DOHH2 (cell line): ENCODE results near the gene PRDM16.

ENCODE experiments used
- H3F3A ChIP-seq: fragments of 200-600 bp; sonication (generic), shearing (Covaris generic); 2 replicates; pipeline ENCODE4 v1.6.0; 2016; ENCODE audit warnings: antibody characterized with exemption, mild to moderate bottlenecking; ENCODE audit not compliant: control insufficient read depth, insufficient read depth
- H3K27ac ChIP-seq: fragments of 200-600 bp; sonication (generic); 2 replicates; pipeline ENCODE4 v1.5.1; 2014; ENCODE audit warnings: low read depth, mild to moderate bottlenecking, low read length, moderate library complexity
- H3K27me3 ChIP-seq: fragments of 200-600 bp; sonication (generic); 2 replicates; pipeline ENCODE4 v1.6.1; 2014; ENCODE audit warnings: mild to moderate bottlenecking, low read length, mixed read lengths; ENCODE audit not compliant: control insufficient read depth
- H3K36me3 ChIP-seq: fragments of 200-600 bp; sonication (generic); 2 replicates; pipeline ENCODE4 v1.6.1; 2014; ENCODE audit warnings: mild to moderate bottlenecking, low read length, moderate library complexity, mixed read lengths; ENCODE audit not compliant: control insufficient read depth
- H3K4me1 ChIP-seq: fragments of 200-600 bp; sonication (generic); 2 replicates; pipeline ENCODE4 v1.6.1; 2014; ENCODE audit warnings: mild to moderate bottlenecking, low read length, mixed read lengths; ENCODE audit not compliant: control insufficient read depth
- H3K4me2 ChIP-seq: fragments of 200-600 bp; sonication (generic); 2 replicates; pipeline ENCODE4 v1.6.0; 2014; ENCODE audit warnings: mild to moderate bottlenecking, low read length, moderate library complexity
- H3K4me3 ChIP-seq: fragments of 200-600 bp; sonication (generic); 2 replicates; pipeline ENCODE4 v1.5.1; 2014; ENCODE audit warnings: mild to moderate bottlenecking, low read length, mixed read lengths
- H3K79me2 ChIP-seq: fragments of 200-600 bp; sonication (generic); 2 replicates; pipeline ENCODE4 v1.6.1; 2014; ENCODE audit warnings: mild to moderate bottlenecking, low read length, mixed read lengths; ENCODE audit not compliant: control insufficient read depth
- H3K9me2 ChIP-seq: fragments of 200-600 bp; sonication (generic); replicated peaks from 2 replicates; pipeline ENCODE4 v1.6.1; 2014; ENCODE audit warnings: mild to moderate bottlenecking, low read length, mixed read lengths; ENCODE audit not compliant: control insufficient read depth
- H3K9me3 ChIP-seq: fragments of 200-600 bp; sonication (generic); 2 replicates; pipeline ENCODE4 v1.6.1; 2014; ENCODE audit warnings: antibody characterized with exemption, low read length, mixed read lengths; ENCODE audit not compliant: control insufficient read depth, insufficient read depth
- H4K20me1 ChIP-seq: fragments of 200-600 bp; sonication (generic); 2 replicates; pipeline ENCODE4 v1.6.0; 2014; ENCODE audit warnings: low read depth, mild to moderate bottlenecking, antibody characterized with exemption, low read length, moderate library complexity; ENCODE audit not compliant: control insufficient read depth, insufficient read depth
- EZH2phosphoT487 ChIP-seq: fragments of 200-600 bp; sonication (generic); IDR thresholded peaks from 2 replicates; pipeline ENCODE4 v1.6.1; 2017; ENCODE audit warnings: borderline replicate concordance, mild to moderate bottlenecking, antibody characterized with exemption, low read length, moderate library complexity, mixed read lengths
- TF ChIP-seq, protein P1 (sequence below): fragments of 200-600 bp; sonication (generic); IDR thresholded peaks from one replicate; pipeline ENCODE4 v1.5.1; 2014; ENCODE audit warnings: antibody characterized with exemption, mild to moderate bottlenecking, low read depth, low read length; ENCODE audit not compliant: poor library complexity, severe bottlenecking

PRDM16 gene

DNA sequence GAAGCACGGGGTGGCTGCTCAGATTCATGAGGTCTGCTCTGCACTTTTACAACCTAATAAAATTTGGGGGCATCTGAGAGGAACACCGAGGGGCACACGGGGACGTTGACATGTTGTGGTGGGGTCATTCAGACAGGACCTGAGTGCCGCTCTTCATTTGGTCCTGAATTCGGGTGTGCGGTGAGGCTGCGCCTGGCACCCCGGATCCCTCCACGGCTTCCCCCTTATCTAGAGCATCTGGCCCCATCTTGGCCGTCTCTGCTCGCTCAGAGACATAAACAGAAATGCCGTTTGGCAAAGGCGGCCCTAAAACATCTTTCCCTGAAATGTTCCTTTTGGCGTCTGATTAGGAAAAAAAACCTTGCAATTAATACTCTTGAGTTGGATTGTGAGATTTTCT, 157.2 kb downstream of the PRDM16 start:
- H3K27me3 ChIP-seq: no peaks in the 10 kb centered on the region

DNA sequence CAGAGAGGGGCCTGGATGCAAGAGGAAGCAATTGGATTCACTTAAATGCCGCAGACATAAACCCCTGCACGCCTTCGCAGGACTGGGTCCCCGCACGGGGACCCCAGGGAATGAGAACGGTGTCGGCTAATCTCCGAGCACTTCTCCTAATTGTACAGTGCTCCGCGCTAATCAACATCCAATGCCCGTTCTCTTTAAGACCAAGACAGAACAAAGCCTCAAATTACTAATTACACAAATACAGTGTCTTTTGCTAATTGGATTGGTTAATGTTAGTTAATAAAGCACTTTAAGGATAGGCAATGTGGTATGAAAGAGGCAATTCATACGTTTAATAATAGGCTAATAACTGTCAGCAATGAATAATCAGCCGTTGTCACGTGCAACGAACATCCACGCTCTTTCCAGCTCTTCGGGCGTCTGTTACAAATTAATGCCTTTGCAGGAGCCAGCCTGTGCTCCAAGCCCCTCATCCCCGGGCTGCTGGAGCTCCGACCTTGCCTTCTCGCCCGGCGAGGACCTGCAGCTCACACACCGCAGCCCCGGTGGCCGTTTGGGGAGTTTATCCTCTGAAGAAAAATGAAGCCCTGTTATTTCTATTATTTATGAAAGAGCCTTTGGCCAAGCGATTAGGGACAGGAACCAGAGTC, 157.8 kb downstream of the PRDM16 start:
- no peak overlapping the region for H3K4me3 ChIP-seq
- no peak for TF ChIP-seq EZH2phosphoT487
- TF ChIP-seq, protein P1, sequence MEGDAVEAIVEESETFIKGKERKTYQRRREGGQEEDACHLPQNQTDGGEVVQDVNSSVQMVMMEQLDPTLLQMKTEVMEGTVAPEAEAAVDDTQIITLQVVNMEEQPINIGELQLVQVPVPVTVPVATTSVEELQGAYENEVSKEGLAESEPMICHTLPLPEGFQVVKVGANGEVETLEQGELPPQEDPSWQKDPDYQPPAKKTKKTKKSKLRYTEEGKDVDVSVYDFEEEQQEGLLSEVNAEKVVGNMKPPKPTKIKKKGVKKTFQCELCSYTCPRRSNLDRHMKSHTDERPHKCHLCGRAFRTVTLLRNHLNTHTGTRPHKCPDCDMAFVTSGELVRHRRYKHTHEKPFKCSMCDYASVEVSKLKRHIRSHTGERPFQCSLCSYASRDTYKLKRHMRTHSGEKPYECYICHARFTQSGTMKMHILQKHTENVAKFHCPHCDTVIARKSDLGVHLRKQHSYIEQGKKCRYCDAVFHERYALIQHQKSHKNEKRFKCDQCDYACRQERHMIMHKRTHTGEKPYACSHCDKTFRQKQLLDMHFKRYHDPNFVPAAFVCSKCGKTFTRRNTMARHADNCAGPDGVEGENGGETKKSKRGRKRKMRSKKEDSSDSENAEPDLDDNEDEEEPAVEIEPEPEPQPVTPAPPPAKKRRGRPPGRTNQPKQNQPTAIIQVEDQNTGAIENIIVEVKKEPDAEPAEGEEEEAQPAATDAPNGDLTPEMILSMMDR: no peak
- no peak overlapping the region for H3K4me2 ChIP-seq
- no peaks in the 10 kb centered on the region for H3K36me3 ChIP-seq
- H3K9me2 ChIP-seq: no peaks in the 10 kb centered on the region
- no peaks in the 10 kb centered on the region for H4K20me1 ChIP-seq
- no peaks in the 10 kb centered on the region for H3K27me3 ChIP-seq
- peaks cover 8% of the 10 kb centered on the region for H3K4me1 ChIP-seq
- no peaks in the 10 kb centered on the region for H3K9me3 ChIP-seq
- no peak overlapping the region for H3K27ac ChIP-seq
- no peaks in the 10 kb centered on the region for H3K79me2 ChIP-seq
- no peaks in the 10 kb centered on the region for H3F3A ChIP-seq

More for the DNA sequence above, 157.2 kb downstream of the PRDM16 start:
- no peaks in the 10 kb centered on the region for H3K36me3 ChIP-seq
- no peak for TF ChIP-seq EZH2phosphoT487
- TF ChIP-seq, protein P1: no peak
- no peak overlapping the region for H3K4me2 ChIP-seq
- H3K4me1 ChIP-seq: peaks cover 15% of the 10 kb centered on the region
- no peaks in the 10 kb centered on the region for H3F3A ChIP-seq
- no peak overlapping the region for H3K4me3 ChIP-seq
- no peaks in the 10 kb centered on the region for H3K9me2 ChIP-seq
- no peak overlapping the region for H3K27ac ChIP-seq
- H3K9me3 ChIP-seq: no peaks in the 10 kb centered on the region
- H4K20me1 ChIP-seq: no peaks in the 10 kb centered on the region
- no peaks in the 10 kb centered on the region for H3K79me2 ChIP-seq

DNA sequence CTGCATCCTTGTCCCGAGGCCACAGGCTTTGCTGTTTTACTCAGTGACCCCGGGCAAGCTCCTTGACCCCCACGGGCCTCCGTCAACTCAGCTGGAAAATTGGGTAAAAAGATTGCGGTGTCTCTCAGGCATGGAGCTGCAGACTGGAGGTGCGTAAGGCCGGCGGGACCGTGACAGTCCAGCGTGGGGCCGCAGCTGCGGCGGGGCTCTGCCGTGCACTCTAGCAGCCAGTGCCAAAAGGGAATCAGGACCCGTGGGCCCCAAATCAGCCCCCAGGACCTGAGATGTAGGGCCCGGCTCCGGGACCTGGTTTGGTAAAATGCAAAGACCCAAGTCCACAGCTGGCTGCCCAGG, 158.3 kb downstream of the PRDM16 start:
- Histone ChIP-seq H3K27ac (no peak overlapping the region), H3K27me3 (no peaks in the 10 kb centered on the region), H3K4me1 (peaks cover 5% of the 10 kb centered on the region), H3K79me2 (no peaks in the 10 kb centered on the region), H4K20me1 (no peaks in the 10 kb centered on the region), H3K36me3 (no peaks in the 10 kb centered on the region), H3K9me2 (no peaks in the 10 kb centered on the region), H3F3A (no peaks in the 10 kb centered on the region), H3K9me3 (no peaks in the 10 kb centered on the region), H3K4me3 (no peak overlapping the region), H3K4me2 (no peak overlapping the region)
- TF ChIP-seq, protein P1: no peak
- TF ChIP-seq EZH2phosphoT487: no peak
